Lung (tissue), 12 donors: Measurements from ENCODE around the gene LRIG1. TPM values are rescaled to one million over a fixed set of nuclear protein-coding genes. Genes with fewer than 3 reads are reported as not detected.

Experiments
- ATAC-seq: fragments of 200-7000 bp; cut with Tn5 transposase; one replicate; pipeline ENCODE4 v1.9.1; 2020; ENCODE audit warnings: moderate number of reproducible peaks; ENCODE audit not compliant: insufficient read depth, low FRiP score
- DNase-seq, 3 donors: peaks; one replicate each; pipeline ENCODE4 v3.0.0-alpha.2; 2013 to 2017
- H3K27ac ChIP-seq, 2 donors: one replicate each; pipeline ENCODE4 v1.5.1; 2013; ENCODE audit warnings: mild to moderate bottlenecking in 2 of 2, moderate library complexity in 2 of 2, control low read depth in 1 of 2, inconsistent platforms in 1 of 2, low read depth in 1 of 2, low read length in 1 of 2
- H3K27me3 ChIP-seq, 3 donors: one replicate each; pipeline ENCODE4 v1.5.1; 2013; ENCODE audit warnings: low read length in 2 of 3; ENCODE audit not compliant: control insufficient read depth in 3 of 3, insufficient read depth in 3 of 3
- H3K36me3 ChIP-seq, 4 donors: one replicate each; pipeline ENCODE4 v1.5.1; 2013; ENCODE audit warnings: low read length in 4 of 4, mild to moderate bottlenecking in 1 of 4, moderate library complexity in 1 of 4; ENCODE audit not compliant: control insufficient read depth in 4 of 4, insufficient read depth in 4 of 4
- H3K4me1 ChIP-seq, 5 donors: one replicate each; pipeline ENCODE4 v1.5.1; 2013; ENCODE audit warnings: low read length in 5 of 5, mild to moderate bottlenecking in 2 of 5, moderate library complexity in 1 of 5; ENCODE audit not compliant: control insufficient read depth in 5 of 5, insufficient read depth in 5 of 5
- H3K4me3 ChIP-seq: one replicate; pipeline ENCODE4 v1.5.1; 2013; ENCODE audit warnings: mild to moderate bottlenecking, control low read depth, moderate library complexity
- H3K9ac ChIP-seq, 2 donors: one replicate each; pipeline ENCODE4 v1.5.1; 2013; ENCODE audit warnings: low read length in 2 of 2, control low read depth in 1 of 2; ENCODE audit not compliant: insufficient read depth in 1 of 2
- H3K9me3 ChIP-seq, 4 donors: one replicate each; pipeline ENCODE4 v1.5.1; 2013; ENCODE audit warnings: low read length in 3 of 4, mild to moderate bottlenecking in 1 of 4, moderate library complexity in 1 of 4; ENCODE audit not compliant: control insufficient read depth in 4 of 4, insufficient read depth in 3 of 4
- CTCF ChIP-seq: IDR thresholded peaks from 2 replicates; pipeline ENCODE4 v1.5.1; 2012; ENCODE audit warnings: mild to moderate bottlenecking; ENCODE audit errors: control extremely low read depth, extremely low read depth
- WGBS, 2 donors: extraction: QIAGEN DNeasy Blood & Tissue Kit; methylation state at CpG; one replicate each; pipeline ENCODE4 v1.1.7; 2013; 5-methylcytosine and 5-hydroxymethylcytosine counted together
- polyA plus RNA-seq, 2 donors: library from polyadenylated mRNA; stranded (reverse); fragments of 200-250 nt; gene quantifications; one replicate each; pipeline ENCODE4 v1.2.1, GENCODE V29; 2013
- total RNA-seq, 2 donors: library from RNA; depleted of rRNA in 1 of 2; stranded (reverse); fragments of >200 nt in 1 of 2; gene quantifications; one replicate each; pipeline ENCODE4 v1.2.1, GENCODE V29; 2014 to 2021
- donor health status: control.
- donor health status: control.
- donor health status: Bipolar disorder and iron deficiency.
- donor health status: healthy.
- donor health status: DM: yes; HTN: yes; CAD: no.

Gene LRIG1
- total and polyA plus RNA-seq, 4 donors, result 21.9 to 97.4 (median 42.2) TPM

- Histone ChIP-seq H3K36me3 (peaks cover 0 to 41% (median 9%) of the 10 kb centered on the region in 4 donors), H3K4me1 (peaks cover 0 to 9% (median 0%) of the 10 kb centered on the region in 5 donors), H3K27me3 (no peaks in the 10 kb centered on the region), H3K4me3 (no peak overlapping the region), H3K9me3 (no peaks in the 10 kb centered on the region), H3K9ac (no peak overlapping the region), H3K27ac (peak overlapping the region in 1 of 2 donors; percentile 46)
- WGBS, 2 donors, result 87 to 88% methylated on average over 24 of the region's 24 CpGs
- TF ChIP-seq CTCF, result no peak
- ATAC-seq (no peak), DNase-seq (no peak)
Measured at GRCh38 chr3:66411961-66412887, 88.6 kb downstream of the LRIG1 start.

DNA sequence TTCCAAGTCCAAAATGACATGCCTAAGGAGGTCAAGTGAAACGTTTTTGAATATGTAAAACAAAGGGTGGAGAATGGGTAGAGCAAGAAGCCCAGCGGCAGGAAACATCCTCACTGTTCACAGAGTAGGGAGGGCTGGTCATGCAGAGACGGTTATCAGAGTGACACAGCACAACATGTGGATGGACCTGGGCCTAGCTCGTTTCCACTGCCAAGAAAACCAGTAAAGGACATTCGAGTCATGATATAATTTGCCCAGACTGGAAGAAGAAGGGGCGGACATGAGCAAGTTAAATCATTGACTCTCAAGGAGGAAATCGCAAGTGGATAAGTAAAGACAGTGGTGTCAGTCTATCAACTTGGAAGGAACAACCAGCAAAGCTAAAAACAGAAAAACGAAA is 89.3 kb downstream of the LRIG1 start:
- no peak overlapping the region for H3K9ac ChIP-seq
- no peak for TF ChIP-seq CTCF
- WGBS, 2 donors, result 66 to 79% methylated on average over 8 of the region's 8 CpGs
- H3K36me3 ChIP-seq, result peaks cover 0 to 43% (median 12%) of the 10 kb centered on the region in 4 donors
- H3K4me3 ChIP-seq, result no peak overlapping the region
- H3K4me1 ChIP-seq, result peaks cover 0 to 8% (median 0%) of the 10 kb centered on the region in 5 donors
- DNase-seq, result no peak
- H3K9me3 ChIP-seq, result no peaks in the 10 kb centered on the region
- no peak overlapping the region for H3K27ac ChIP-seq
- ATAC-seq, result no peak
- H3K27me3 ChIP-seq, result no peaks in the 10 kb centered on the region

DNA sequence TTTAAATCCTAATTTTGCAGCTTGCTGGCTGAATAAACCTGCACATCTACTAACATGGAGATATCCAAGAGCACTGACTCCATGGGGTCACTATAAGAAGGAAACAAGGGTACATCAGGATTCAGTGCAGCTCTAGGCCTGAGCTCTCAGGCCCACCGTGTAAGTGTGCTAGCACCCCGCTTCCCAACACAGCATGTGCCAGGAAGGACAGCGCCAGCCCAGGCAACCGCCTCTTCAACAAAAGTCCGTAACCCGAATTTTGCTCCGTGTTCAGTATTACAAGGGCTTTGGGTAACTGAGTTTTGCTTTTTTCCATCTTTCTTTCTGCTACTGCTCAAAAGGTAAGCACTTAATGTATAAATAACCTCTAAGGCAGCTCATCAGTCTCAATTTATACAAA is 89.8 kb downstream of the LRIG1 start:
- WGBS, 2 donors, result 95 to 98% methylated on average over 7 of the region's 7 CpGs
- H3K36me3 ChIP-seq, result peaks cover 0 to 48% (median 13%) of the 10 kb centered on the region in 4 donors

More for the DNA sequence above, 89.8 kb downstream of the LRIG1 start:
- DNase-seq (no peak), ATAC-seq (no peak)
- no peaks in the 10 kb centered on the region for H3K9me3 ChIP-seq
- H3K4me1 ChIP-seq, result peaks cover 0 to 8% (median 0%) of the 10 kb centered on the region in 5 donors
- H3K27me3 ChIP-seq, result no peaks in the 10 kb centered on the region
- no peak overlapping the region for H3K4me3 ChIP-seq
- H3K9ac ChIP-seq, result no peak overlapping the region
- H3K27ac ChIP-seq, result no peak overlapping the region
- no peak for TF ChIP-seq CTCF
